Panc1 (cell line): Measurements from ENCODE around the gene RC3H1. TPM values are rescaled to one million over a fixed set of nuclear protein-coding genes. Genes with fewer than 3 reads are reported as not detected.
"Not testable (repeated sequence)": the region's sequence is repeated elsewhere in the genome, so short reads cannot be mapped to it uniquely, and the experiment has no call there.

Source experiments
- ATAC-seq: fragments of 200-7000 bp; cut with Tn5 transposase; 2 replicates; pipeline ENCODE4 v1.9.1; 2020; ENCODE audit warnings: mild to moderate bottlenecking, moderate library complexity
- BruUV-seq: library from RNA; stranded (reverse); fragments of 400-500 nt; replicated peaks from 2 replicates; lab custom pipeline; 2021; lab: Mats Ljungman, UMichigan
- CTCF ChIA-PET: fragments of 300-600 bp; sonication (Branson Sonifier 250); formaldehyde crosslinking; loops from one replicate; lab custom pipeline; 2022; ENCODE audit warnings: antibody characterized with exemption; lab: Charles Lee
- POLR2A ChIA-PET: fragments of 300-600 bp; sonication (Branson Sonifier 250); formaldehyde crosslinking; loops from one replicate; lab custom pipeline; 2022; ENCODE audit warnings: antibody characterized with exemption; lab: Charles Lee
- DNase-seq: peaks from one replicate; pipeline ENCODE4 v3.0.0-alpha.2; 2010; ENCODE audit warnings: low read depth, low spot score
- H3K27ac ChIP-seq: 2 replicates; pipeline ENCODE4 v1.5.1; 2011; ENCODE audit warnings: mild to moderate bottlenecking, low read length, inconsistent platforms
- H3K27me3 ChIP-seq: fragments of 200-500 bp; sonication (Bioruptor generic); 2 replicates; pipeline ENCODE4 v1.6.0; 2014; ENCODE audit warnings: low read length, inconsistent platforms; ENCODE audit not compliant: control insufficient read depth, insufficient read depth
- H3K36me3 ChIP-seq: fragments of 200-500 bp; sonication (Bioruptor generic); 2 replicates; pipeline ENCODE4 v1.5.1; 2014; ENCODE audit warnings: inconsistent platforms, mild to moderate bottlenecking, low read length, moderate library complexity; ENCODE audit not compliant: control insufficient read depth, insufficient read depth
- H3K4me1 ChIP-seq: 2 replicates; pipeline ENCODE4 v1.5.1; 2011; ENCODE audit warnings: inconsistent platforms, mild to moderate bottlenecking, low read length, moderate library complexity; ENCODE audit not compliant: control insufficient read depth, insufficient read depth
- H3K4me3 ChIP-seq, 2 experiments: 2 replicates each; pipeline ENCODE4 v1.5.1; 2011 to 2012; ENCODE audit warnings: low read depth in 2 of 2, low read length in 2 of 2, mild to moderate bottlenecking in 2 of 2, inconsistent platforms in 1 of 2, moderate library complexity in 1 of 2
- H3K9me3 ChIP-seq: fragments of 200-500 bp; sonication (Bioruptor generic); 2 replicates; pipeline ENCODE4 v1.5.1; 2014; ENCODE audit warnings: low read depth, mild to moderate bottlenecking, inconsistent platforms, low read length, moderate library complexity; ENCODE audit not compliant: control insufficient read depth, insufficient read depth
- POLR2AphosphoS5 ChIP-seq: IDR thresholded peaks from 2 replicates; pipeline ENCODE4 v1.6.1; 2012; ENCODE audit warnings: mild to moderate bottlenecking, low read depth, low read length, moderate library complexity
- REST ChIP-seq, 2 experiments: IDR thresholded peaks; 2 replicates each; pipeline ENCODE4 v1.6.1; 2011 to 2012; ENCODE audit warnings: low read depth in 2 of 2, control low read depth in 1 of 2, low read length in 1 of 2, mild to moderate bottlenecking in 1 of 2, moderate library complexity in 1 of 2; ENCODE audit not compliant: insufficient read depth in 1 of 2
- SIN3A ChIP-seq: IDR thresholded peaks from 2 replicates; pipeline ENCODE4 v1.6.1; 2012; ENCODE audit warnings: low read depth, mild to moderate bottlenecking, low read length, moderate library complexity, borderline replicate concordance; ENCODE audit not compliant: insufficient read depth
- TCF7L2 ChIP-seq: IDR thresholded peaks from 2 replicates; pipeline ENCODE4 v1.6.1; 2011; ENCODE audit warnings: mild to moderate bottlenecking, low read depth, low read length, inconsistent platforms
- in situ Hi-C: cut with HindIII; loops from 2 replicates; pipeline ENCODE4 v1.10.0; 2016; ENCODE audit warnings: low sequenced_read_pairs, low pct_unique_long_range_greater_than_20kb
- intact Hi-C: fragments of 100-400 bp; cut with micrococcal nuclease; formaldehyde crosslinking; loops from one replicate; pipeline ENCODE4 v1.10.0; 2022; ENCODE audit not compliant: unreplicated experiment
- total RNA-seq: library from RNA; stranded (reverse); gene quantifications from one replicate; pipeline ENCODE4 v1.2.1, GENCODE V29; 2021; ENCODE audit not compliant: unreplicated experiment
- TF ChIP-seq, protein P1 (sequence below): fragments of 450-650 bp; IDR thresholded peaks from 2 replicates; pipeline ENCODE4 v1.5.1; 2017; ENCODE audit warnings: mild to moderate bottlenecking

RC3H1 gene
- total RNA-seq, 1 experiment from 2014 or later, result 21.4 TPM

GRCh38 chr1:173995475-173995874, 26.7 kb downstream of the RC3H1 start:
- Histone ChIP-seq H3K4me1 (no peaks in the 10 kb centered on the region; the same call in 1 of the 2 replicates), H3K4me3 (no peak overlapping the region), H3K9me3 (no peaks in the 10 kb centered on the region), H3K27me3 (no peaks in the 10 kb centered on the region), H3K27ac (no peak overlapping the region), H3K36me3 (no peaks in the 10 kb centered on the region)
- TF ChIP-seq TCF7L2, result no peak
- TF ChIP-seq POLR2AphosphoS5, result no peak
- TF ChIP-seq, protein P1, sequence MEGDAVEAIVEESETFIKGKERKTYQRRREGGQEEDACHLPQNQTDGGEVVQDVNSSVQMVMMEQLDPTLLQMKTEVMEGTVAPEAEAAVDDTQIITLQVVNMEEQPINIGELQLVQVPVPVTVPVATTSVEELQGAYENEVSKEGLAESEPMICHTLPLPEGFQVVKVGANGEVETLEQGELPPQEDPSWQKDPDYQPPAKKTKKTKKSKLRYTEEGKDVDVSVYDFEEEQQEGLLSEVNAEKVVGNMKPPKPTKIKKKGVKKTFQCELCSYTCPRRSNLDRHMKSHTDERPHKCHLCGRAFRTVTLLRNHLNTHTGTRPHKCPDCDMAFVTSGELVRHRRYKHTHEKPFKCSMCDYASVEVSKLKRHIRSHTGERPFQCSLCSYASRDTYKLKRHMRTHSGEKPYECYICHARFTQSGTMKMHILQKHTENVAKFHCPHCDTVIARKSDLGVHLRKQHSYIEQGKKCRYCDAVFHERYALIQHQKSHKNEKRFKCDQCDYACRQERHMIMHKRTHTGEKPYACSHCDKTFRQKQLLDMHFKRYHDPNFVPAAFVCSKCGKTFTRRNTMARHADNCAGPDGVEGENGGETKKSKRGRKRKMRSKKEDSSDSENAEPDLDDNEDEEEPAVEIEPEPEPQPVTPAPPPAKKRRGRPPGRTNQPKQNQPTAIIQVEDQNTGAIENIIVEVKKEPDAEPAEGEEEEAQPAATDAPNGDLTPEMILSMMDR, result no peak
- TF ChIP-seq SIN3A, result no peak
- TF ChIP-seq REST (IDR thresholded peaks at IDR 0.05; ENCODE audit: insufficient read depth in 1 of 2, low read depth in 2 of 2, low read length in 1 of 2), result no peak
- CTCF ChIA-PET, result no interaction called here
- no TSS peak for BruUV-seq
- POLR2A ChIA-PET, result no interaction called here
- ATAC-seq, result no peak
- in situ Hi-C loops, result no loop called here
- intact Hi-C loops, result no loop called here
- no peak for DNase-seq

- H3K27me3 ChIP-seq, BruUV-seq, ATAC-seq, DNase-seq, H3K27ac ChIP-seq, H3K4me1 ChIP-seq, intact Hi-C loops, H3K36me3 ChIP-seq, CTCF ChIA-PET, in situ Hi-C loops, H3K9me3 ChIP-seq, H3K4me3 ChIP-seq: not testable (repeated sequence)
- POLR2A ChIA-PET, result interaction anchor here (0.6 kb wide), 1 partner anchor 11 kb away, joined by 8 read pairs; no protein-coding TSS in a partner anchor
These were observed 28.2 kb downstream of the RC3H1 start for GRCh38 chr1:173993948-173994347.

GRCh38 chr1:173988068-173988467, 34.1 kb downstream of the RC3H1 start:
- H3K9me3 ChIP-seq, result no peaks in the 10 kb centered on the region
- no peaks in the 10 kb centered on the region for H3K4me1 ChIP-seq
- no peak overlapping the region for H3K4me3 ChIP-seq
- H3K27ac ChIP-seq, result no peak overlapping the region
- no TSS peak for BruUV-seq
- ChIA-PET POLR2A (interaction anchor here (0.6 kb wide), 1 partner anchor 49 kb away, joined by 3 read pairs; no protein-coding TSS in a partner anchor), CTCF (no interaction called here)
- DNase-seq (no peak), ATAC-seq (no peak)
- in situ Hi-C loops (no loop called here), intact Hi-C loops (no loop called here)
- H3K36me3 ChIP-seq, result peaks cover 3% of the 10 kb centered on the region; the same call in 1 of the 2 replicates
- no peaks in the 10 kb centered on the region for H3K27me3 ChIP-seq
- no peak for TF ChIP-seq TCF7L2
- TF ChIP-seq, protein P1, result no peak
- TF ChIP-seq REST (IDR thresholded peaks at IDR 0.05; ENCODE audit: insufficient read depth in 1 of 2, low read depth in 2 of 2, low read length in 1 of 2), result no peak
- no peak for TF ChIP-seq SIN3A
- TF ChIP-seq POLR2AphosphoS5, result no peak
